Measurements from ENCODE around the gene P4HB. TPM values are rescaled to one million over a fixed set of nuclear protein-coding genes. Genes with fewer than 3 reads are reported as not detected.

Gene P4HB
- total and polyA plus RNA-seq, 12 donors: 244 to 801 (median 332) TPM

- H3K27me3 ChIP-seq: no peaks in the 10 kb centered on the region
- no peaks in the 10 kb centered on the region for H3K9me3 ChIP-seq
- TF ChIP-seq CTCF (IDR thresholded peaks at IDR 0.05): no peak
- peaks cover 7 to 29% (median 23%) of the 10 kb centered on the region in 9 donors for H3K4me1 ChIP-seq
- intact Hi-C loops (cut with DNase I): loop anchor here in 1 of 10 donors (5.0 kb wide), 1 partner anchor 41 kb away; the partner anchor contains the start of gene P4HB
- peaks cover 0 to 31% (median 6%) of the 10 kb centered on the region in 9 donors for H3K36me3 ChIP-seq
- peak overlapping the region in 9 of 10 donors; percentile 86 to 93 (median 88) for H3K27ac ChIP-seq
- no peak overlapping the region for H3K4me3 ChIP-seq
- DNase-seq (no peak), ATAC-seq (peak in 3 of 8 donors; percentile 1 to 3 (median 2))
- 83 to 86% methylated on average over 8 of the region's 8 CpGs for WGBS, 2 donors
Measured at GRCh38 chr17:81821147-81821546, 39.2 kb downstream of the P4HB start.

- 27 to 32% methylated on average over 10 to 13 of the region's 13 CpGs for WGBS, 2 donors
- no peak for DNase-seq
- Histone ChIP-seq H3K4me3 (no peak overlapping the region), H3K4me1 (peaks cover 7 to 22% (median 19%) of the 10 kb centered on the region in 9 donors), H3K9me3 (no peaks in the 10 kb centered on the region), H3K36me3 (peaks cover 0 to 26% (median 6%) of the 10 kb centered on the region in 9 donors), H3K27ac (no peak overlapping the region), H3K27me3 (peaks cover 0 to 6% (median 0%) of the 10 kb centered on the region in 7 donors)
- TF ChIP-seq CTCF (IDR thresholded peaks at IDR 0.05): no peak
- ATAC-seq: no peak
- intact Hi-C loops (cut with DNase I): loop anchor here in 1 of 10 donors (5.0 kb wide), 1 partner anchor 43 kb away; the partner anchor contains the start of gene P4HB
Measured at GRCh38 chr17:81819708-81820107, 40.6 kb downstream of the P4HB start.

- intact Hi-C loops (cut with DNase I): no loop called here
- WGBS, 2 donors: 42 to 46% methylated on average over 7 of the region's 7 CpGs
Measured at GRCh38 chr17:81817758-81818147, 42.6 kb downstream of the P4HB start.

GRCh38 chr17:81815646-81815986 lies 44.7 kb downstream of the P4HB start:
- Histone ChIP-seq H3K27me3 (peaks cover 0 to 27% (median 11%) of the 10 kb centered on the region in 7 donors), H3K4me1 (no peaks in the 10 kb centered on the region), H3K27ac (no peak overlapping the region), H3K4me3 (no peak overlapping the region), H3K36me3 (no peaks in the 10 kb centered on the region), H3K9me3 (no peaks in the 10 kb centered on the region)
- 63 to 75% methylated on average over 2 of the region's 2 CpGs for WGBS, 2 donors
- intact Hi-C loops (cut with DNase I): no loop called here
- no peak for DNase-seq
- ATAC-seq: no peak
- no peak for TF ChIP-seq CTCF (IDR thresholded peaks at IDR 0.05)

More at GRCh38 chr17:81817758-81818147, 42.6 kb downstream of the P4HB start:
- Histone ChIP-seq H3K4me3 (no peak overlapping the region), H3K36me3 (peaks cover 0 to 6% (median 1%) of the 10 kb centered on the region in 9 donors), H3K27me3 (peaks cover 0 to 9% (median 0%) of the 10 kb centered on the region in 7 donors), H3K27ac (no peak overlapping the region), H3K9me3 (no peaks in the 10 kb centered on the region), H3K4me1 (peaks cover 7 to 18% (median 17%) of the 10 kb centered on the region in 9 donors)
- DNase-seq (no peak), ATAC-seq (no peak)
- TF ChIP-seq CTCF (IDR thresholded peaks at IDR 0.05): no peak

Data from heart right ventricle (tissue), 16 donors.